ENCODE data around the gene MAD1L1.
"Not testable (repeated sequence)": the region's sequence is repeated elsewhere in the genome, so short reads cannot be mapped to it uniquely, and the experiment has no call there.

MAD1L1 gene

GRCh38 chr7:2269089-2269990 lies 36.6 kb upstream of the MAD1L1 start:
- H3K27ac Mint-ChIP-seq, H3K4me1 Mint-ChIP-seq, H3K36me3 Mint-ChIP-seq, H3K4me3 Mint-ChIP-seq, CTCF ChIA-PET, H3K27me3 Mint-ChIP-seq, H3K9me3 Mint-ChIP-seq, DNase-seq: not testable (repeated sequence)

DNA sequence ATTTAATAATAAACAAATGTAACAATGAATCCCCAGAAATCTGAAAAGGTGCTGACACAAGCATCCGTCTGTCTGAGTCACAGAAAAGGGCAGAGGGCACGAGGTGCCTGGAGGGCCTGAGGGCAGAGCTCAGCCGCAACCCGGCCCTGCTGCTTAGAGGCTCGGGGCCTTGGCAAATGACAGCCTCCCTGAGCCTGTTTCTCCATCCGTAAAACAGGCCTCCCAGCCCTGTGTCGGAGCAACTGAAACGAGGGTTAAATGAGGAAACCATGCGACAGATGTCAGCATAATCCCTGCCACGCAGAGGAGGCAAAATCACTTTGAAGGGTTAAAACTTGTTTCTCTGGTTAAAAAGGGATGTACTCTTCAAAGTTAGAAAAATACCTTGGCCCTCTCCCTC lies 34.2 kb upstream of the MAD1L1 start:
- H3K27me3 Mint-ChIP-seq, result no peaks in the 10 kb centered on the region
- DNase-seq, result no peak
- H3K4me1 Mint-ChIP-seq, result peaks cover 2% of the 10 kb centered on the region
- no peaks in the 10 kb centered on the region for H3K9me3 Mint-ChIP-seq
- H3K4me3 Mint-ChIP-seq, result no peak overlapping the region
- H3K27ac Mint-ChIP-seq, result no peak overlapping the region
- H3K36me3 Mint-ChIP-seq, result peaks cover 13% of the 10 kb centered on the region
- CTCF ChIA-PET, result no interaction called here

DNA sequence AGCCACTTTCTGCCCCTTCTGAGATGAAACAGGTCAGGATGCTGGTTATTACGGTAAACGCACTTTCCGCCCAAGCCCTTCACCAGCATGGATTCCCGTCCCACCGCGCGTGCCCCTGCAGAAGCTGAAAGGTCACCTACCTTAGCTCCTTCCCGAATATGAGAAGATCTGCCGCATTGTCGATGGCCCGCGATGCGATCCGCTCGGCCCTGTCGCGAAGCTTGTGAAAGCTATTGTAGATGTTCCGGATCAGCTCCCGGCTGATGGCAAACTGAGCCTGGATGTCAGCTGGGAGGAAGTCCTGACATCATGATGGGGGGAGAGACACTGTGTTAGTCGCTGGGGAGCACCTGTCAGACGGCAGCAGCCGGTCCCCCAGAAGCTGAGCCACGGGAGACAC lies 31.4 kb upstream of the MAD1L1 start:
- no peak for DNase-seq
- Mint-ChIP-seq H3K4me1 (peaks cover 8% of the 10 kb centered on the region), H3K27me3 (no peaks in the 10 kb centered on the region), H3K9me3 (no peaks in the 10 kb centered on the region), H3K27ac (no peak overlapping the region), H3K4me3 (no peak overlapping the region), H3K36me3 (peaks cover 8% of the 10 kb centered on the region)
- CTCF ChIA-PET, result no interaction called here

DNA sequence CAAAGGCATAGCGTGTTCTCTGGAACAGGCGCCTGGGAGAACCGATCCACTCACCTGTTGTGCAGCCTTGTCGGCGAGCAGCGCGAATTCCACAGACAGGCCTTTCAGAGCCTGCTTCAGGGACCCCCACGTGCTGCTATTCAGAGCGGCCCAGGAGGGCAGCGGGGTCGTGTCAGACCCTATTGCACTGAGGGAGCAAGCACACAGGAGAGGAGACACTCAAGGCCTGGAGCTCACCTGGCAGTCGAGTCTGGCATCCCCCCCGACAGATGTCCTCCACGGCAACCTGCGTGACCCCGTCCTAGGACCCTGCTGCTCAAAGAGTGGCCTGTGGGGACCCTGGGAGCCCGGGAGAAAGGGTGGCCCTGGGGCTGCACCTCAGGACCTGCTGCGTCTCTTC lies 30.4 kb upstream of the MAD1L1 start:
- H3K4me3 Mint-ChIP-seq, result no peak overlapping the region
- H3K27me3 Mint-ChIP-seq, result no peaks in the 10 kb centered on the region
- H3K27ac Mint-ChIP-seq, result no peak overlapping the region
- H3K9me3 Mint-ChIP-seq, result no peaks in the 10 kb centered on the region
- CTCF ChIA-PET, result no interaction called here
- peaks cover 8% of the 10 kb centered on the region for H3K36me3 Mint-ChIP-seq
- peaks cover 8% of the 10 kb centered on the region for H3K4me1 Mint-ChIP-seq
- DNase-seq, result no peak

DNA sequence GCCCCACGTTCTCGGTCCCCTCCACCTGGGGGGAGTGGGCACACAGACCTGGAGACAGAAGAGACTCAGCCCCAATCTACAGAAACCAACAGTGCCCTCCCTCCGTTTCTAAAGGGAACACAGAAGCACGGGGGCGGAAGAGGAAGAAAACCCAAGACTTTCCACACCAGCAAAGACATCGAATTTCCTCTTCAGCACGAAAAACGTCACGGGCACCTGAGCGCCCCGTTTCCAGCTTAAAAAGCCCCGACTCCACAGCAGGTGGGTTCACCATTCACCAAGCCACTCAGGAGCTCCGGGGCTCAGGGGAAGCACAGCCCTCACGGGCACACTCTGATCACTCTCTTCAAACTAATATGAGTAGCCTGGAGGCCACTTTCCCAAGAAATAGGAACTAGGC lies 28.9 kb upstream of the MAD1L1 start:
- H3K36me3 Mint-ChIP-seq, result peaks cover 8% of the 10 kb centered on the region
- H3K27ac Mint-ChIP-seq, result peak overlapping the region; percentile 71
- H3K27me3 Mint-ChIP-seq, result no peaks in the 10 kb centered on the region
- H3K4me1 Mint-ChIP-seq, result peaks cover 8% of the 10 kb centered on the region
- H3K9me3 Mint-ChIP-seq, result no peaks in the 10 kb centered on the region
- no peak overlapping the region for H3K4me3 Mint-ChIP-seq
- CTCF ChIA-PET, result interaction anchor here (0.9 to 1.3 kb wide), 2 partner anchors 56 to 86 kb away, joined by 4 to 5 read pairs; no protein-coding TSS in a partner anchor
- DNase-seq, result peak; percentile 28

GRCh38 chr7:2260820-2261219 lies 28.1 kb upstream of the MAD1L1 start:
- Mint-ChIP-seq H3K27ac (no peak overlapping the region), H3K4me1 (peaks cover 8% of the 10 kb centered on the region), H3K4me3 (no peak overlapping the region), H3K36me3 (peaks cover 10% of the 10 kb centered on the region), H3K27me3 (no peaks in the 10 kb centered on the region), H3K9me3 (no peaks in the 10 kb centered on the region)
- CTCF ChIA-PET, result interaction anchor here (1.3 kb wide), 1 partner anchor 87 kb away, joined by 5 read pairs; no protein-coding TSS in a partner anchor
- no peak for DNase-seq

GRCh38 chr7:2259480-2259879 lies 26.7 kb upstream of the MAD1L1 start:
- peaks cover 8% of the 10 kb centered on the region for H3K4me1 Mint-ChIP-seq
- CTCF ChIA-PET, result interaction anchor here (1.3 kb wide), 1 partner anchor 11 kb away, joined by 8 read pairs; no protein-coding TSS in a partner anchor
- DNase-seq, result no peak

GRCh38 chr7:2258661-2259365 lies 26.1 kb upstream of the MAD1L1 start:
- no peaks in the 10 kb centered on the region for H3K9me3 Mint-ChIP-seq
- no peak overlapping the region for H3K4me3 Mint-ChIP-seq
- H3K36me3 Mint-ChIP-seq, result peaks cover 3% of the 10 kb centered on the region
- H3K27ac Mint-ChIP-seq, result no peak overlapping the region
- DNase-seq, result no peak
- CTCF ChIA-PET, result interaction anchor here (1.3 kb wide), 1 partner anchor 10 kb away, joined by 8 read pairs; no protein-coding TSS in a partner anchor
- peaks cover 8% of the 10 kb centered on the region for H3K4me1 Mint-ChIP-seq
- H3K27me3 Mint-ChIP-seq, result no peaks in the 10 kb centered on the region

More at GRCh38 chr7:2259480-2259879, 26.7 kb upstream of the MAD1L1 start:
- Mint-ChIP-seq H3K4me3 (no peak overlapping the region), H3K9me3 (no peaks in the 10 kb centered on the region), H3K27ac (no peak overlapping the region), H3K36me3 (peaks cover 9% of the 10 kb centered on the region), H3K27me3 (no peaks in the 10 kb centered on the region)

DNA sequence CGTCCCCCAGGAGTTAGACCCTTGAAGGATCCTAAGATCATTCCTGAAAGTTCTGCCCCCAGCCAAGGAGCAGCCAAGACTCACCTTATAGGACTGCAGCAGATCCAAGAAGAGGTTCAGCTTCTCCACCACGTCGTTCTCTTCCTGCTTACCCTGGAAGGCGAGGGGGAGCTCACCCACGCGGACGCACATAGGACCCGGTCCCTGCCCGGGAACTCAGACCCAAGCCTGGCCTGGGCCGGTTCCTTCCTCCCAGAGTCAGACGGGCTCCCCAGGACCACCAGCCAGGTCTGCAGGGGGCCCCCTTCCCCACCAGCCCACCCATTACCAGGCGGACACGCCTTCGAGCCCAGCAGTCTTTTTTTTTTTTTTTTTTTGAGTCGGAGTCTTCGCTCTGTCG lies 24.9 kb upstream of the MAD1L1 start:
- Mint-ChIP-seq H3K27ac (no peak overlapping the region), H3K4me1 (peaks cover 10% of the 10 kb centered on the region), H3K4me3 (no peak overlapping the region), H3K9me3 (no peaks in the 10 kb centered on the region), H3K36me3 (peaks cover 3% of the 10 kb centered on the region), H3K27me3 (no peaks in the 10 kb centered on the region)
- no peak for DNase-seq
- CTCF ChIA-PET, result no interaction called here

DNA sequence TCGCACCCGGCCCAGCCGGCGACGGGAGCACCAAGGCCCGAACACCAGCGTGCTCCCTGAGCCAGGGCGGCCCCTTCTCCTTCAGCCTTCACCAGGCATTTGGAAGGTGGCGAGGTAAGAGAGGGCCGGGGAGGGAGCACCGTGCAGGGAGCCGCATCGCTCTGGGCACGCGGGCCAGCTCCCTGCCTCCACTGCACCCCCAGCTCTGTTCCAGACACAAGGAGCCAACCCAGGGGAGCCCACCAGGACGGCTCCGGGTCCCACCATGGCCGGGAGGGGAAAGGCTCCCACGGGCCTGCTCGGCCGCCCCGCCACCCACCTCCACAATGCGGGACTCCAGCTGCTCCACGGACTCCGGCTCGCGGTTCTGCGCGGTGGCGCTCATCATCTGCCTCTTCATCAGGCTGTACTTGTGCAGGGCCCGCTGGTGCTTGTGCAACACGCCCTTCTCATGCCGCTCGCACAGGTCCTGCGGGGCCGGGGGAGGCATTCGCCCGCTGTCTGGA lies 24.4 kb upstream of the MAD1L1 start:
- Mint-ChIP-seq H3K9me3 (no peaks in the 10 kb centered on the region), H3K27ac (no peak overlapping the region), H3K27me3 (no peaks in the 10 kb centered on the region), H3K4me3 (no peak overlapping the region), H3K36me3 (peaks cover 3% of the 10 kb centered on the region), H3K4me1 (peaks cover 10% of the 10 kb centered on the region)
- CTCF ChIA-PET, result no interaction called here
- DNase-seq, result no peak

GRCh38 chr7:2256306-2257045 lies 23.7 kb upstream of the MAD1L1 start:
- Mint-ChIP-seq H3K36me3 (peaks cover 4% of the 10 kb centered on the region), H3K27ac (no peak overlapping the region), H3K27me3 (no peaks in the 10 kb centered on the region), H3K4me1 (peaks cover 6% of the 10 kb centered on the region), H3K9me3 (no peaks in the 10 kb centered on the region), H3K4me3 (no peak overlapping the region)
- DNase-seq, result no peak
- CTCF ChIA-PET, result no interaction called here

DNA sequence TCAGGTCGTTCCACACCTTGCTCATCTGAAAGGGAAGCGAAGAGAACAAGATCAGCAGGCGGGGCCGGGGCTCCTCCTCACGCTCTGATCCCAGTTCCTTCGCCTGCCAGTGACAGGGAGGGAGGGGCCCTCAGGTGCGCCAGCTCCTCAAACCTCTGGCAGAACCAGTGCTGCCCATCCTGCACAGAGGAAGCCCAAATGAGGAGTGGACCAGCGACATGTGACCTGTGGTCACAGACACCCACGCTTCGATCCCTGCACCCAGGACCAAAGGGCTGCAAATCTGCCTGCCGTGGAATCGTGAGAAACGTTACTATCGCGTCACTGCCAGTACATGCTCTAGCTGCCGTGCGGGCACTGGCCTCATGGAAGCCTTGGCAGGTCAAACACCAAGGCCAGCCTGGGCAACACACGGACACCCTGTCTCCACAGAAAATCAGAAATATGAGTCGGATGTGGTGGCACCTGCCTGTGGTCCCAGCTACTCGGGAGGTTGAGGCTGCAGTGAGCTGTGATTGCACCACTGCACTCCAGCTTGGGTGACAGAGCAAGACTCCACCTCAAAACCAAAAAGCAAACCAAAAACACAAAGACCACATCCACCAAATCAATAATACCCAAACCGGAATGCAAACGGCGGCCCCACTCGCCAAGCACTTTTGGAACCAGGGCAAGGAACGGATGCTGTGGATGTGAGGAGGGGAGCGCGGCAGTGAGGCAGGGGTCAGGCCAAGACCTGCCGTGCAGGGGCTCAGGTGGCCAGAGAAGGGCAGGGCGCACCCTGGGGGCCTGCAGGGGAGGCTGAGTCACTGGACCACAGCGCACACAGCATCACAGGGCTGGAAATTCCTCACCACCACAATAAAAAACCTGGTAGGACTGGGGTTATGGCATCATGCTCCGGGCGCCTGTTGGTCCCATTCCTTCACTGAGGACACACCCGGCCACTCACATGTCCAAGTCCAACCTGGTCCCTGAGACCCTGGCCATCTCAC lies 22.7 kb upstream of the MAD1L1 start:
- CTCF ChIA-PET, result no interaction called here
- DNase-seq, result no peak
- Mint-ChIP-seq H3K4me3 (no peak overlapping the region), H3K36me3 (peaks cover 10% of the 10 kb centered on the region), H3K9me3 (no peaks in the 10 kb centered on the region), H3K27me3 (no peaks in the 10 kb centered on the region), H3K27ac (no peak overlapping the region), H3K4me1 (peaks cover 8% of the 10 kb centered on the region)

- no peak overlapping the region for H3K27ac Mint-ChIP-seq
- H3K36me3 Mint-ChIP-seq, result peaks cover 14% of the 10 kb centered on the region
- CTCF ChIA-PET, result no interaction called here
- no peaks in the 10 kb centered on the region for H3K9me3 Mint-ChIP-seq
- DNase-seq, result no peak
- H3K4me1 Mint-ChIP-seq, result peaks cover 13% of the 10 kb centered on the region
- no peaks in the 10 kb centered on the region for H3K27me3 Mint-ChIP-seq
- no peak overlapping the region for H3K4me3 Mint-ChIP-seq
Observed at GRCh38 chr7:2254429-2255144, 21.8 kb upstream of the MAD1L1 start.
